ENCODE results near the gene TPH2.

Gene TPH2

GRCh38 chr12:71938728-71939385 is at the start of gene TPH2:
TPH2 (plus strand) TSS chr12:71938845; CDS start chr12:71938987, 142 bp downstream.
- DNase-seq: peak; percentile 4

- DNase-seq: no peak
These were observed 48.2 kb upstream of the TPH2 start for GRCh38 chr12:71890475-71890874.

GRCh38 chr12:71892059-71892458 is 46.6 kb upstream of the TPH2 start:
- DNase-seq: no peak

GRCh38 chr12:71896205-71896882 is 42.3 kb upstream of the TPH2 start:
- no peak for DNase-seq

- no peak for DNase-seq
These were observed 38.6 kb upstream of the TPH2 start for GRCh38 chr12:71900091-71900490.

- no peak for DNase-seq
These were observed 34.0 kb upstream of the TPH2 start for GRCh38 chr12:71904629-71905028.

- no peak for DNase-seq
These were observed 3.1 kb upstream of the TPH2 start for GRCh38 chr12:71935594-71935993.

GRCh38 chr12:71940068-71940467 is 1.4 kb downstream of the TPH2 start:
- DNase-seq: no peak

- no peak for DNase-seq
These were observed 2.5 kb downstream of the TPH2 start for GRCh38 chr12:71941174-71941573.

GRCh38 chr12:71942259-71942658 is 3.6 kb downstream of the TPH2 start:
- no peak for DNase-seq

GRCh38 chr12:71942703-71943102 is 4.1 kb downstream of the TPH2 start:
- DNase-seq: no peak

- no peak for DNase-seq
These were observed 6.5 kb downstream of the TPH2 start for GRCh38 chr12:71945121-71945520.

- no peak for DNase-seq
These were observed 7.2 kb downstream of the TPH2 start for GRCh38 chr12:71945883-71946282.

- no peak for DNase-seq
These were observed 9.0 kb downstream of the TPH2 start for GRCh38 chr12:71947645-71948105.

GRCh38 chr12:71948390-71948789 is 9.7 kb downstream of the TPH2 start:
- DNase-seq: no peak

- no peak for DNase-seq
These were observed 11.0 kb downstream of the TPH2 start for GRCh38 chr12:71949646-71950045.

GRCh38 chr12:71950404-71950803 is 11.8 kb downstream of the TPH2 start:
- no peak for DNase-seq

- DNase-seq: no peak
These were observed 12.2 kb downstream of the TPH2 start for GRCh38 chr12:71950819-71951218.

- DNase-seq: no peak
These were observed 15.6 kb downstream of the TPH2 start for GRCh38 chr12:71954083-71954778.

- DNase-seq: no peak
These were observed 16.2 kb downstream of the TPH2 start for GRCh38 chr12:71954861-71955260.

- DNase-seq: no peak
These were observed 17.3 kb downstream of the TPH2 start for GRCh38 chr12:71955970-71956369.

GRCh38 chr12:71958056-71958455 is 19.4 kb downstream of the TPH2 start:
- DNase-seq: no peak

GRCh38 chr12:71958457-71958856 is 19.8 kb downstream of the TPH2 start:
- DNase-seq: no peak

- DNase-seq: no peak
These were observed 20.4 kb downstream of the TPH2 start for GRCh38 chr12:71958993-71959578.

Measured in activated gamma-delta T cell treated with Interleukin-2 at 50 U/mL for 16 hours (primary cell).